ENCODE data around the gene PLA2G6.

- no peak for TF ChIP-seq CTCF (IDR thresholded peaks at IDR 0.05)
- TF ChIP-seq POLR2A (IDR thresholded peaks at IDR 0.05) = no peak
Observed at GRCh38 chr22:38068641-38069371, 112.8 kb downstream of the PLA2G6 start.

Data from ovary (tissue), 3 donors.